GM18526 (cell line): ENCODE data around the gene CTBS.

Experiments used
- POLR2A ChIP-seq: IDR thresholded peaks from 3 replicates; pipeline ENCODE4 v1.6.1; 2011; ENCODE audit not compliant: insufficient read length; ENCODE audit errors: extremely low read depth

The CTBS gene

DNA sequence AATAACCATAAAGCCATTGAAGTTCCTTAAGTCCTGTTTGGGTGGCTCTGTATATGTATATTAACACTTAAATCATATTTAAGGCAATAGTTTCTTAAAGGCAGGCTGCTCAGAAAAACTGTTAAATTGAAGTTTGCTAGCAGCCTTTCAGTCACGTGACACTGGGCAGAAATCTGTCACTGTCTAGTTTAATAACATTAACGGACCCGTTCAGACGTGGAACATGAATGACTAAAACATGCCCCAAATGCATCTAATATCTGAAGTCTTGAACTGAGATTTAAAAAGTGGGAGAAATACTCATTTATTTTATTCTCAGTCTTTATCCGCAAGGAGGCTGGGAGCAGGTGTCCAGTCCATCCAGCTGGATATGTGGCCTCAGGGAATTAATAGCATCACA, 71.3 kb downstream of the CTBS start:
- no peak for TF ChIP-seq POLR2A
